Nephron (organoid): ENCODE results near the gene MUC13.

Source experiments
- H3K27ac Mint-ChIP-seq, 3 experiments: 2 replicates each; pipeline ENCODE4 v1.8.0; 2020; ENCODE audit warnings: mixed read lengths in 3 of 3, mild to moderate bottlenecking in 2 of 3, moderate library complexity in 1 of 3
- H3K27me3 Mint-ChIP-seq: 2 replicates; pipeline ENCODE4 v1.8.0; 2021; ENCODE audit warnings: low read depth, mild to moderate bottlenecking, moderate library complexity, mixed read lengths
- H3K36me3 Mint-ChIP-seq: 2 replicates; pipeline ENCODE4 v1.8.0; 2020; ENCODE audit warnings: low read depth, mixed read lengths
- H3K4me1 Mint-ChIP-seq: 2 replicates; pipeline ENCODE4 v1.8.0; 2020; ENCODE audit warnings: mixed read lengths
- H3K4me3 Mint-ChIP-seq, 3 experiments: 2 replicates each; pipeline ENCODE4 v1.8.0; 2020; ENCODE audit warnings: mild to moderate bottlenecking in 3 of 3, mixed read lengths in 3 of 3, moderate library complexity in 2 of 3
- H3K9me3 Mint-ChIP-seq: 2 replicates; pipeline ENCODE4 v1.8.0; 2020; ENCODE audit warnings: mixed read lengths
- TF ChIP-seq, protein P1 (sequence below), 3 experiments: fragments of 200-600 bp; sonication (generic); IDR thresholded peaks; one replicate each; pipeline ENCODE4 v1.5.0; 2021; ENCODE audit warnings: antibody characterized with exemption in 3 of 3; ENCODE audit not compliant: unreplicated experiment in 3 of 3

The MUC13 gene

DNA sequence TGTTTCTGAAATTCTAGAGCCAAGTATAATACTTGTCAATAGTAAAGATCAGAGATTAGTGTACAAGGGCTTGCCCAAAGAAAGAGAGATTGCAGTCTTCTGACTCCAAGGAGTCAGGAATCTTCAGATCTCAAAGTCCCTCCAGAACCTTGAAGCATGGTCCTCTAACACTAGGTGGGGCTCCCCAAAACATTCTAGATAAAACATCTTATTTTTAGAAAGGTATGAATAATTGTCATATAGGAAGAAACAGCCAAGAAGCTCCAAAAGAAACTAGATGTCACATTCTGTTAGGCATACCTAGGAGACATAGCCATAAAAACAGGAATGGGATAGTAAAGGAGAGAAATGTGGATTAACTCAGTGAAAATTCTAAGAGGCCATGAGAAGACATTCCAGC is 10.7 kb downstream of the MUC13 start:
- Mint-ChIP-seq H3K4me1 (no peaks in the 10 kb centered on the region), H3K36me3 (no peaks in the 10 kb centered on the region), H3K9me3 (no peaks in the 10 kb centered on the region), H3K4me3 (no peak overlapping the region), H3K27me3 (peaks cover 10% of the 10 kb centered on the region), H3K27ac (no peak overlapping the region)
- TF ChIP-seq, protein P1, sequence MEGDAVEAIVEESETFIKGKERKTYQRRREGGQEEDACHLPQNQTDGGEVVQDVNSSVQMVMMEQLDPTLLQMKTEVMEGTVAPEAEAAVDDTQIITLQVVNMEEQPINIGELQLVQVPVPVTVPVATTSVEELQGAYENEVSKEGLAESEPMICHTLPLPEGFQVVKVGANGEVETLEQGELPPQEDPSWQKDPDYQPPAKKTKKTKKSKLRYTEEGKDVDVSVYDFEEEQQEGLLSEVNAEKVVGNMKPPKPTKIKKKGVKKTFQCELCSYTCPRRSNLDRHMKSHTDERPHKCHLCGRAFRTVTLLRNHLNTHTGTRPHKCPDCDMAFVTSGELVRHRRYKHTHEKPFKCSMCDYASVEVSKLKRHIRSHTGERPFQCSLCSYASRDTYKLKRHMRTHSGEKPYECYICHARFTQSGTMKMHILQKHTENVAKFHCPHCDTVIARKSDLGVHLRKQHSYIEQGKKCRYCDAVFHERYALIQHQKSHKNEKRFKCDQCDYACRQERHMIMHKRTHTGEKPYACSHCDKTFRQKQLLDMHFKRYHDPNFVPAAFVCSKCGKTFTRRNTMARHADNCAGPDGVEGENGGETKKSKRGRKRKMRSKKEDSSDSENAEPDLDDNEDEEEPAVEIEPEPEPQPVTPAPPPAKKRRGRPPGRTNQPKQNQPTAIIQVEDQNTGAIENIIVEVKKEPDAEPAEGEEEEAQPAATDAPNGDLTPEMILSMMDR (IDR thresholded peaks at IDR 0.05; ENCODE audit: unreplicated experiment in 3 of 3) = no peak

DNA sequence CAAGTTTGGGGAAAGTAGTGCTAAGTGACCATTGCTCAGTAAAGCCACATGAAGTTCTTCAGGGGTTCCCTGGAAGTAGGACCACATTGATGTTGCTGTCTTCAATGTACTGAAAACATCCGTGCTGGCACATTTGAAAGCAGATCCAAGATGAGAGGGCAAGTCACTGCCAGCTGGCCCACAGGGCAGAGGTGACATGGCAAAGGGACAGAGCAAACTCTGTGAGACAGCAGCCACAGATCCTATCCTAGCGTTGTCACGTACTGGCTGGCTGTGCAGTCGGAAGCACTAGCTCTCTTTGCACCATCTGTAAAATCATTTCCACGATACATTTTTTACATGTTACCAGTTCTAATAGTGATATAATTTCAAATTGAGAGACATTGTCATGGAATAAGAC is 13.8 kb downstream of the MUC13 start:
- H3K27ac Mint-ChIP-seq = no peak overlapping the region
- no peaks in the 10 kb centered on the region for H3K36me3 Mint-ChIP-seq
- TF ChIP-seq, protein P1 (IDR thresholded peaks at IDR 0.05; ENCODE audit: unreplicated experiment in 3 of 3) = no peak
- no peaks in the 10 kb centered on the region for H3K4me1 Mint-ChIP-seq
- peaks cover 21% of the 10 kb centered on the region for H3K27me3 Mint-ChIP-seq
- no peak overlapping the region for H3K4me3 Mint-ChIP-seq
- H3K9me3 Mint-ChIP-seq = no peaks in the 10 kb centered on the region

DNA sequence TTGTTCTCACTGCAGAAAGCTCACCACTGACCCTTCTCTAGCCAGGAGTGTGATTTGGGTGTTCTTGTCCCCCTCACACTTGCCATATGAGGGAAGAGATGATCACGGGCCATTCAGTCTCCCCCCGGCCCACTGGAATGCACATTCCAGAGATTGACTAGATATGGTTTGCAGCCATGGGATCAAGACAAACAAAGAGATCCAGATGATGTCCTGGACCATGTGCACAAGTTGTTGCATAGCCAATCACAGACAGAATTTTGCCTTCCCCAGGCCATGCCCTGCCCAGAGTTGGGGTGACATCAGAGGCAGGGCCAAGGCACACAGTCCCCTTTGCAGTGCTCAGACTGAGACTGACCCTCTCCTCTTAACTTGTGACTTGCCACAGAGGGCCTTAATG is 14.8 kb downstream of the MUC13 start:
- H3K27me3 Mint-ChIP-seq = peaks cover 21% of the 10 kb centered on the region
- H3K4me1 Mint-ChIP-seq = no peaks in the 10 kb centered on the region
- TF ChIP-seq, protein P1 (IDR thresholded peaks at IDR 0.05; ENCODE audit: unreplicated experiment in 3 of 3) = no peak
- H3K27ac Mint-ChIP-seq = no peak overlapping the region
- H3K4me3 Mint-ChIP-seq = no peak overlapping the region
- no peaks in the 10 kb centered on the region for H3K36me3 Mint-ChIP-seq
- no peaks in the 10 kb centered on the region for H3K9me3 Mint-ChIP-seq

DNA sequence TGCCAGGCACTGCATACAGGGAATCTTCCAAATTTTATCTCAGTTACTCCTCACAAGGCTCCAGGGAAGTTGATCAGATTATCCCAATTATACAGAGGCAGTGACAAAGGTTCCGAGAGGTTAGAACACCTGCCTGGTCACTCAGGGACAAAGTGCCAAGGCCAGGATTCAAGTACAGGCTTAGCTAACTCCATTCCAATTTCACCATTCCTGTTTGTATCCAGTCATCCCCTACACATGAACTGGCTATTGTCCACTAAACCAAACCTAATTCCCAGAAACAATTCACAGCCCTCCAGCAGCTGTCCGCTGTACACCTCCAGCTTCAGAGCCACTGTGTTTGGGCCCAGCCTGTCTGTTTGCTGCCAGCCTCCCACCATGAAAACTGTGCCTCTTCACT is 16.0 kb downstream of the MUC13 start:
- H3K36me3 Mint-ChIP-seq = no peaks in the 10 kb centered on the region
- peaks cover 22% of the 10 kb centered on the region for H3K27me3 Mint-ChIP-seq
- H3K27ac Mint-ChIP-seq = no peak overlapping the region
- no peaks in the 10 kb centered on the region for H3K4me1 Mint-ChIP-seq
- H3K4me3 Mint-ChIP-seq = no peak overlapping the region
- TF ChIP-seq, protein P1 (IDR thresholded peaks at IDR 0.05; ENCODE audit: unreplicated experiment in 3 of 3) = no peak
- H3K9me3 Mint-ChIP-seq = no peaks in the 10 kb centered on the region

DNA sequence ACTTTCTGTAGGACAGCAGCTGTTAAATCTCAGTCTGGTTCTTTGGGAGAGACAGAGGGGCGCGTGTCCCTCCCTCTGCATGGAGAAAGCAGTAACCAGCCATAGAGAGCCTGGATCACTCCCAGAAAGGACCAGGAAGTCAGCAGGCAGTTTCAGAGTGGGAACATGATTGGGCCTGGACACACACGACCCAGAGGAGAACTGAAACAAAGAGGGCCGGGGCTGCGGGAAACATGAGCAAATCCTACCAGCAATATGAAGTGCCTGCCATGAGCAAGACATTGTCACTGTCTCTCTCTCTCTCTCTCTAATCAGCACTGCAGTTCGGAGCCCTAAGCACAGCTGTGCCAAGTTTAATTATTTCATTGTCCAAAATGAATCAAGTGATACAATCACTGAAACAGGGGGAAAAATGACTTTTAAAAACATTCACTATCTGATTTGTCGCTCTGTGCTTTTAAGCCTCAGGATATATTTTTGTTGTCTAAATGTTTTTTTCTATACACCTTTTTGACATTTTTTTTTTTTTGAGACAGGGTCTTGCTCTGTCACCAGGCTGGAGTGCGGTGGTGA is 17.6 kb downstream of the MUC13 start:
- no peaks in the 10 kb centered on the region for H3K36me3 Mint-ChIP-seq
- TF ChIP-seq, protein P1 (IDR thresholded peaks at IDR 0.05; ENCODE audit: unreplicated experiment in 3 of 3) = no peak
- peaks cover 19% of the 10 kb centered on the region for H3K27me3 Mint-ChIP-seq
- no peaks in the 10 kb centered on the region for H3K9me3 Mint-ChIP-seq
- no peak overlapping the region for H3K27ac Mint-ChIP-seq
- no peak overlapping the region for H3K4me3 Mint-ChIP-seq
- no peaks in the 10 kb centered on the region for H3K4me1 Mint-ChIP-seq

DNA sequence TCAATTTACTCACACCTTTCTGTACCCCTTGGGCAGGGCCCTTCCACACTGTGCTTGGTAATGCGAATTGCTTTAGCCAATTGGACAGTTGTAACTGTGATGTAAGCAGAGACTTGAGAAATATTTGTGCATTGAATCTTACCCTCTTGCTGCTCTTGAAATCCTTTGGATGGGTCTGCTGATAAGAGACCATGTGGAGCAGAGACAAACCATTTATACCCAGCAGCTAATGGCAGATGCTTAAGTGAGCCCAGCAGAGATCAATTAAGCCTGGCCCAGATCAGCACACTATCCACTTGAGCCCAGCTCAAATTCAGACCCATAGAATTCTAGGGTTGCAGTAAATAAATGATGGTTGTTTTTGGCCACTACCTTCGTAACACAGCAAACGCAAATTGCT is 19.3 kb downstream of the MUC13 start:
- no peaks in the 10 kb centered on the region for H3K9me3 Mint-ChIP-seq
- no peak overlapping the region for H3K27ac Mint-ChIP-seq
- H3K4me1 Mint-ChIP-seq = no peaks in the 10 kb centered on the region
- H3K27me3 Mint-ChIP-seq = peaks cover 19% of the 10 kb centered on the region
- H3K36me3 Mint-ChIP-seq = no peaks in the 10 kb centered on the region
- no peak overlapping the region for H3K4me3 Mint-ChIP-seq
- TF ChIP-seq, protein P1 (IDR thresholded peaks at IDR 0.05; ENCODE audit: unreplicated experiment in 3 of 3) = no peak
